Prostate gland (tissue), 2 donors: ENCODE measurements around the gene ADGRL3.
"Not testable (repeated sequence)": the region's sequence is repeated elsewhere in the genome, so short reads cannot be mapped to it uniquely, and the experiment has no call there.

Experiments
- POLR2A ChIP-seq: fragments of 450-650 bp; IDR thresholded peaks from one replicate; pipeline ENCODE4 v1.6.1; 2016; ENCODE audit warnings: antibody characterized with exemption, mild to moderate bottlenecking
- TF ChIP-seq, protein P1 (sequence below), 4 experiments: fragments of 200-600 bp in 2 of 4; fragments of 450-650 bp in 2 of 4; sonication (generic) in 2 of 4; IDR thresholded peaks; 1 replicate in 3 of 4; 2 replicates in 1 of 4; pipeline ENCODE4 v1.5.1; 2016 to 2019; ENCODE audit warnings: antibody characterized with exemption in 4 of 4, mild to moderate bottlenecking in 2 of 4, moderate library complexity in 2 of 4

DNA sequence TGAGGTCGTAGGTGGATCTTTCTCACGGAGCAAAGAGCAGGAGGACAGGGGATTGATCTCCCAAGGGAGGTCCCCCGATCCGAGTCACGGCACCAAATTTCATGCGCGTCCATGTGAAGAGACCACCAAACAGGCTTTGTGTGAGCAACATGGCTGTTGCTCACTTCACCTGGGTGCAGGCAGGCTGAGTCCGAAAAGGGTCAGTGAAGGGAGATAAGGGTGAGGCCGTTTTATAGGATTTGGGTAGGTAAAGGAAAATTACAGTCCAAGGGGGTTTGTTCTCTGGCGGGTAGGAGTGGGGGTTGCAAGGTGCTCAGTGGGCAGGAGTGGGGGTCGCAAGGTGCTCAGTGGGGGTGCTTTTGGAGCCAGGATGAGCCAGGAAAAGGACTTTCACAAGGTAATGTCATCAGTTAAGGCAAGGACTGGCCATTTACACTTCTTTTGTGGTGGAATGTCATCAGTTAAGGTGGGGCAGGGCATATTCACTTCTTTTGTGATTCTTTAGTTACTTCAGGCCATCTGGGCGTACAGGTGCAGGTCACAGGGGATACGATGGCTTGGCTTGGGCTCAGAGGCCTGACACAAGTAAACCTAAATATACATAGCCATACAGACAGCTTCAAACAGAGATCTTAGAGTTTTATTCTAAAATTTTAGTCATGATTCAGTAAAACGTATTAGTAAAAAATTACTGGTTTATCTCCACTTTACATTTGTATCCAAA is 569.5 kb downstream of the ADGRL3 start:
- not testable (repeated sequence) for TF ChIP-seq POLR2A
- TF ChIP-seq, protein P1, sequence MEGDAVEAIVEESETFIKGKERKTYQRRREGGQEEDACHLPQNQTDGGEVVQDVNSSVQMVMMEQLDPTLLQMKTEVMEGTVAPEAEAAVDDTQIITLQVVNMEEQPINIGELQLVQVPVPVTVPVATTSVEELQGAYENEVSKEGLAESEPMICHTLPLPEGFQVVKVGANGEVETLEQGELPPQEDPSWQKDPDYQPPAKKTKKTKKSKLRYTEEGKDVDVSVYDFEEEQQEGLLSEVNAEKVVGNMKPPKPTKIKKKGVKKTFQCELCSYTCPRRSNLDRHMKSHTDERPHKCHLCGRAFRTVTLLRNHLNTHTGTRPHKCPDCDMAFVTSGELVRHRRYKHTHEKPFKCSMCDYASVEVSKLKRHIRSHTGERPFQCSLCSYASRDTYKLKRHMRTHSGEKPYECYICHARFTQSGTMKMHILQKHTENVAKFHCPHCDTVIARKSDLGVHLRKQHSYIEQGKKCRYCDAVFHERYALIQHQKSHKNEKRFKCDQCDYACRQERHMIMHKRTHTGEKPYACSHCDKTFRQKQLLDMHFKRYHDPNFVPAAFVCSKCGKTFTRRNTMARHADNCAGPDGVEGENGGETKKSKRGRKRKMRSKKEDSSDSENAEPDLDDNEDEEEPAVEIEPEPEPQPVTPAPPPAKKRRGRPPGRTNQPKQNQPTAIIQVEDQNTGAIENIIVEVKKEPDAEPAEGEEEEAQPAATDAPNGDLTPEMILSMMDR (IDR thresholded peaks at IDR 0.05): not testable (repeated sequence)
